Suprapubic skin (tissue), 4 donors: ENCODE results near the gene NBEA. TPM values are rescaled to one million over a fixed set of nuclear protein-coding genes. Genes with fewer than 3 reads are reported as not detected.

ENCODE experiments used
- DNase-seq, 2 donors: peaks; one replicate each; pipeline ENCODE4 v3.0.0-alpha.2; 2019; ENCODE audit warnings: low spot score in 2 of 2
- H3K27ac ChIP-seq: fragments of 200-600 bp; sonication (generic); one replicate; pipeline ENCODE4 v1.5.1; 2019
- H3K27me3 ChIP-seq: fragments of 200-600 bp; sonication (generic); one replicate; pipeline ENCODE4 v1.5.1; 2019
- H3K36me3 ChIP-seq: fragments of 200-600 bp; sonication (generic); one replicate; pipeline ENCODE4 v1.5.1; 2019
- H3K4me1 ChIP-seq: fragments of 200-600 bp; sonication (generic); one replicate; pipeline ENCODE4 v1.5.1; 2019
- H3K4me3 ChIP-seq: fragments of 200-600 bp; sonication (generic); one replicate; pipeline ENCODE4 v1.5.1; 2019; ENCODE audit warnings: mild to moderate bottlenecking
- H3K9me3 ChIP-seq: fragments of 200-600 bp; sonication (generic); one replicate; pipeline ENCODE4 v1.5.1; 2019
- CTCF ChIP-seq, 2 donors: fragments of 200-600 bp in 1 of 2; fragments of 450-650 bp in 1 of 2; sonication (generic) in 1 of 2; IDR thresholded peaks; one replicate each; pipeline ENCODE4 v1.5.1; 2016 to 2019; ENCODE audit warnings: antibody characterized with exemption in 2 of 2, mild to moderate bottlenecking in 1 of 2, moderate library complexity in 1 of 2
- EP300 ChIP-seq: sonication (generic); formaldehyde crosslinking; IDR thresholded peaks from one replicate; pipeline ENCODE4 v1.6.1; 2017; ENCODE audit warnings: antibody characterized with exemption
- POLR2A ChIP-seq, 2 donors: fragments of 450-650 bp; IDR thresholded peaks; one replicate each; pipeline ENCODE4 v1.6.1; 2017; ENCODE audit warnings: antibody characterized with exemption in 2 of 2, mild to moderate bottlenecking in 2 of 2, moderate library complexity in 2 of 2
- POLR2AphosphoS5 ChIP-seq, 3 donors: sonication (generic); formaldehyde crosslinking; IDR thresholded peaks; one replicate each; pipeline ENCODE4 v1.6.1; 2017; ENCODE audit warnings: antibody characterized with exemption in 3 of 3
- WGBS: methylation state at CpG from one replicate; pipeline ENCODE4 v1.1.5; 2018; 5-methylcytosine and 5-hydroxymethylcytosine counted together
- total RNA-seq, 4 donors: library from RNA; depleted of rRNA; stranded (reverse); fragments of >200 nt; gene quantifications; one replicate each; pipeline ENCODE4 v1.1.0, GENCODE V29; 2016

Gene NBEA
- total RNA-seq, 4 donors from 2014 or later: 3.1 to 9.7 (median 4.1) TPM

GRCh38 chr13:35356572-35356971, 414.5 kb downstream of the NBEA start:
- no peak overlapping the region for H3K4me3 ChIP-seq
- 83% methylated on average over 2 of the region's 2 CpGs for WGBS
- H3K4me1 ChIP-seq: no peaks in the 10 kb centered on the region
- no peaks in the 10 kb centered on the region for H3K27me3 ChIP-seq
- no peak for DNase-seq
- no peaks in the 10 kb centered on the region for H3K36me3 ChIP-seq
- no peaks in the 10 kb centered on the region for H3K9me3 ChIP-seq
- TF ChIP-seq POLR2AphosphoS5 (IDR thresholded peaks at IDR 0.05): no peak
- TF ChIP-seq CTCF (IDR thresholded peaks at IDR 0.05): no peak
- no peak for TF ChIP-seq POLR2A (IDR thresholded peaks at IDR 0.05)
- no peak for TF ChIP-seq EP300
- no peak overlapping the region for H3K27ac ChIP-seq

GRCh38 chr13:35365883-35366282, 423.8 kb downstream of the NBEA start:
- 62% methylated on average over 1 of the region's 1 CpG for WGBS

GRCh38 chr13:35367586-35367985, 425.5 kb downstream of the NBEA start:
- 81% methylated on average over 2 of the region's 2 CpGs for WGBS
- Histone ChIP-seq H3K27me3 (no peaks in the 10 kb centered on the region), H3K27ac (no peak overlapping the region), H3K9me3 (peaks cover 8% of the 10 kb centered on the region), H3K4me1 (no peaks in the 10 kb centered on the region), H3K36me3 (no peaks in the 10 kb centered on the region), H3K4me3 (no peak overlapping the region)
- no peak for TF ChIP-seq CTCF (IDR thresholded peaks at IDR 0.05)
- TF ChIP-seq POLR2A (IDR thresholded peaks at IDR 0.05): no peak
- no peak for DNase-seq

More at GRCh38 chr13:35365883-35366282, 423.8 kb downstream of the NBEA start:
- TF ChIP-seq CTCF (IDR thresholded peaks at IDR 0.05) (no peak), POLR2AphosphoS5 (IDR thresholded peaks at IDR 0.05) (no peak), EP300 (no peak), POLR2A (IDR thresholded peaks at IDR 0.05) (no peak)
- no peaks in the 10 kb centered on the region for H3K36me3 ChIP-seq
- no peak for DNase-seq
- H3K4me3 ChIP-seq: no peak overlapping the region
- H3K9me3 ChIP-seq: peaks cover 8% of the 10 kb centered on the region
- no peaks in the 10 kb centered on the region for H3K4me1 ChIP-seq
- no peak overlapping the region for H3K27ac ChIP-seq
- no peaks in the 10 kb centered on the region for H3K27me3 ChIP-seq

GRCh38 chr13:35378939-35379338, 436.9 kb downstream of the NBEA start:
- Histone ChIP-seq H3K9me3 (no peaks in the 10 kb centered on the region), H3K4me1 (no peaks in the 10 kb centered on the region), H3K27ac (no peak overlapping the region), H3K36me3 (no peaks in the 10 kb centered on the region), H3K4me3 (no peak overlapping the region), H3K27me3 (no peaks in the 10 kb centered on the region)
- no peak for TF ChIP-seq EP300
- no peak for TF ChIP-seq POLR2A (IDR thresholded peaks at IDR 0.05)
- no peak for TF ChIP-seq POLR2AphosphoS5 (IDR thresholded peaks at IDR 0.05)
- TF ChIP-seq CTCF (IDR thresholded peaks at IDR 0.05): no peak
- DNase-seq: no peak

- no peak for DNase-seq
- Histone ChIP-seq H3K9me3 (no peaks in the 10 kb centered on the region), H3K4me3 (no peak overlapping the region), H3K27me3 (no peaks in the 10 kb centered on the region), H3K27ac (no peak overlapping the region), H3K4me1 (no peaks in the 10 kb centered on the region), H3K36me3 (no peaks in the 10 kb centered on the region)
- TF ChIP-seq POLR2AphosphoS5 (IDR thresholded peaks at IDR 0.05): no peak
- TF ChIP-seq CTCF (IDR thresholded peaks at IDR 0.05): no peak
- TF ChIP-seq POLR2A (IDR thresholded peaks at IDR 0.05): no peak
- no peak for TF ChIP-seq EP300
Measured at GRCh38 chr13:35379663-35380062, 437.6 kb downstream of the NBEA start.
